ENCODE results near the gene C2CD2.

The C2CD2 gene

GRCh38 chr21:41865002-41865777, 88.6 kb downstream of the C2CD2 start:
- no peak for DNase-seq (ENCODE audit: low read depth)

GRCh38 chr21:41864311-41865001, 89.4 kb downstream of the C2CD2 start:
- DNase-seq (ENCODE audit: low read depth) = no peak

- no peak for DNase-seq (ENCODE audit: low read depth)
Measured at GRCh38 chr21:41863439-41863740, 90.4 kb downstream of the C2CD2 start.

- DNase-seq (ENCODE audit: low read depth) = no peak
Measured at GRCh38 chr21:41861987-41862386, 91.8 kb downstream of the C2CD2 start.

- no peak for DNase-seq (ENCODE audit: low read depth)
Measured at GRCh38 chr21:41861255-41861654, 92.6 kb downstream of the C2CD2 start.

GRCh38 chr21:41859297-41859980, 94.4 kb downstream of the C2CD2 start:
- no peak for DNase-seq (ENCODE audit: low read depth)

GRCh38 chr21:41858466-41859296, 95.1 kb downstream of the C2CD2 start:
- no peak for DNase-seq (ENCODE audit: low read depth)

GRCh38 chr21:41857771-41858300, 96.0 kb downstream of the C2CD2 start:
- no peak for DNase-seq (ENCODE audit: low read depth)

- DNase-seq (ENCODE audit: low read depth) = no peak
Measured at GRCh38 chr21:41856572-41856971, 97.2 kb downstream of the C2CD2 start.

GRCh38 chr21:41854426-41854995, 99.3 kb downstream of the C2CD2 start:
- no peak for DNase-seq (ENCODE audit: low read depth)

GRCh38 chr21:41852929-41853320, 100.9 kb downstream of the C2CD2 start:
- DNase-seq (ENCODE audit: low read depth) = no peak

GRCh38 chr21:41852151-41852928, 101.5 kb downstream of the C2CD2 start:
- no peak for DNase-seq (ENCODE audit: low read depth)

- no peak for DNase-seq (ENCODE audit: low read depth)
Measured at GRCh38 chr21:41851090-41851790, 102.6 kb downstream of the C2CD2 start.

- DNase-seq (ENCODE audit: low read depth) = no peak
Measured at GRCh38 chr21:41850085-41850484, 103.7 kb downstream of the C2CD2 start.

- DNase-seq (ENCODE audit: low read depth) = no peak
Measured at GRCh38 chr21:41848958-41849580, 104.7 kb downstream of the C2CD2 start.

GRCh38 chr21:41848533-41848932, 105.3 kb downstream of the C2CD2 start:
- no peak for DNase-seq (ENCODE audit: low read depth)

- DNase-seq (ENCODE audit: low read depth) = no peak
Measured at GRCh38 chr21:41847066-41847804, 106.6 kb downstream of the C2CD2 start.

GRCh38 chr21:41846536-41846935, 107.3 kb downstream of the C2CD2 start:
- DNase-seq (ENCODE audit: low read depth) = no peak

GRCh38 chr21:41846033-41846317, 107.8 kb downstream of the C2CD2 start:
- DNase-seq (ENCODE audit: low read depth) = no peak

Data from activated T-cell treated with anti-CD3 and anti-CD28 coated beads for 1 hour (primary cell).